ENCODE results near the gene RUNX3. TPM values are rescaled to one million over a fixed set of nuclear protein-coding genes. Genes with fewer than 3 reads are reported as not detected.
"Not testable (repeated sequence)": the region's sequence is repeated elsewhere in the genome, so short reads cannot be mapped to it uniquely, and the experiment has no call there.

The RUNX3 gene
- total and polyA plus RNA-seq, 9 donors: 0.23 to 1.9 (median 0.83) TPM

- WGBS, 3 donors: 94 to 97% (median 94%) methylated on average over 9 of the region's 9 CpGs
- no peaks in the 10 kb centered on the region for H3K36me3 ChIP-seq
- no peaks in the 10 kb centered on the region for H3K27me3 ChIP-seq
- no peak overlapping the region for H3K27ac ChIP-seq
- intact Hi-C loops (cut with DNase I): no loop called here
- no peaks in the 10 kb centered on the region for H3K9me3 ChIP-seq
- no peak for TF ChIP-seq CTCF (IDR thresholded peaks at IDR 0.05)
- TF ChIP-seq POLR2A (IDR thresholded peaks at IDR 0.05): no peak
- no peak for TF ChIP-seq EP300 (IDR thresholded peaks at IDR 0.05)
- H3K4me3 ChIP-seq: no peak overlapping the region
- no peak for DNase-seq
- no peaks in the 10 kb centered on the region for H3K4me1 ChIP-seq (ENCODE audit: insufficient read depth)
These were observed 19.9 kb downstream of the RUNX3 start for GRCh38 chr1:24910210-24910609.

GRCh38 chr1:24909388-24909898, 20.6 kb downstream of the RUNX3 start:
- H3K4me3 ChIP-seq: no peak overlapping the region
- no peaks in the 10 kb centered on the region for H3K4me1 ChIP-seq (ENCODE audit: insufficient read depth)
- no peak for DNase-seq
- intact Hi-C loops (cut with DNase I): no loop called here
- TF ChIP-seq CTCF (IDR thresholded peaks at IDR 0.05) (no peak), EP300 (IDR thresholded peaks at IDR 0.05) (no peak), POLR2A (IDR thresholded peaks at IDR 0.05) (no peak)
- H3K36me3 ChIP-seq: no peaks in the 10 kb centered on the region
- no peaks in the 10 kb centered on the region for H3K27me3 ChIP-seq
- no peaks in the 10 kb centered on the region for H3K9me3 ChIP-seq
- no peak overlapping the region for H3K27ac ChIP-seq
- 21 to 30% (median 21%) methylated on average over 15 of the region's 15 CpGs for WGBS, 3 donors

- Histone ChIP-seq H3K27me3 (no peaks in the 10 kb centered on the region), H3K4me3 (no peak overlapping the region), H3K9me3 (no peaks in the 10 kb centered on the region), H3K4me1 (ENCODE audit: insufficient read depth) (no peaks in the 10 kb centered on the region), H3K36me3 (no peaks in the 10 kb centered on the region), H3K27ac (no peak overlapping the region)
- no peak for DNase-seq
- intact Hi-C loops (cut with DNase I): no loop called here
- WGBS, 3 donors: 44 to 47% (median 45%) methylated on average over 7 of the region's 7 CpGs
- TF ChIP-seq CTCF (IDR thresholded peaks at IDR 0.05) (no peak), POLR2A (IDR thresholded peaks at IDR 0.05) (no peak), EP300 (IDR thresholded peaks at IDR 0.05) (no peak)
These were observed 21.4 kb downstream of the RUNX3 start for GRCh38 chr1:24908591-24909259.

- WGBS, 3 donors: 96% methylated on average over 57 of the region's 57 CpGs
- H3K27me3 ChIP-seq; H3K27ac ChIP-seq; H3K4me1 ChIP-seq (ENCODE audit: insufficient read depth); H3K9me3 ChIP-seq; H3K36me3 ChIP-seq; DNase-seq; intact Hi-C loops (cut with DNase I); H3K4me3 ChIP-seq: not testable (repeated sequence)
These were observed 22.3 kb downstream of the RUNX3 start for GRCh38 chr1:24907587-24908294.
